Heart right ventricle (tissue), 16 donors: ENCODE measurements around the gene VAPB. TPM values are rescaled to one million over a fixed set of nuclear protein-coding genes. Genes with fewer than 3 reads are reported as not detected.

ENCODE experiments used
- ATAC-seq, 8 donors: fragments of 200-7000 bp; cut with Tn5 transposase; one replicate each; pipeline ENCODE4 v1.9.1; 2020; ENCODE audit warnings: mild to moderate bottlenecking in 8 of 8, moderate library complexity in 8 of 8, moderate number of reproducible peaks in 1 of 8
- DNase-seq, 2 donors: peaks; one replicate each; pipeline ENCODE4 v3.0.0-alpha.2; 2020
- H3K27ac ChIP-seq, 10 donors: fragments of 200-600 bp; sonication (generic) in 2 of 10; one replicate each; pipeline versions ENCODE4 v1.5.0 to v1.8.0; 2020 to 2022; ENCODE audit warnings: mild to moderate bottlenecking in 3 of 10
- H3K27me3 ChIP-seq, 7 donors: fragments of 200-600 bp; one replicate each; pipeline ENCODE4 v1.8.0; 2021 to 2022; ENCODE audit warnings: mild to moderate bottlenecking in 2 of 7
- H3K36me3 ChIP-seq, 9 donors: fragments of 200-600 bp; sonication (generic) in 1 of 9; one replicate each; pipeline versions ENCODE4 v1.5.0 to v1.8.0; 2020 to 2022; ENCODE audit warnings: mild to moderate bottlenecking in 2 of 9
- H3K4me1 ChIP-seq, 9 donors: fragments of 200-600 bp; sonication (generic) in 1 of 9; one replicate each; pipeline versions ENCODE4 v1.5.0 to v1.8.0; 2020 to 2022; ENCODE audit warnings: mild to moderate bottlenecking in 4 of 9
- H3K4me3 ChIP-seq, 10 donors: fragments of 200-600 bp; sonication (generic) in 2 of 10; one replicate each; pipeline versions ENCODE4 v1.5.0 to v1.8.0; 2020 to 2022; ENCODE audit warnings: mild to moderate bottlenecking in 7 of 10, moderate library complexity in 2 of 10
- H3K9me3 ChIP-seq, 11 donors: fragments of 200-600 bp in 10 of 11; sonication (generic) in 2 of 11; one replicate each; pipeline versions ENCODE4 v1.5.0 to v1.8.0; 2013 to 2022; ENCODE audit warnings: mild to moderate bottlenecking in 2 of 11, control low read depth in 1 of 11, moderate library complexity in 1 of 11
- WGBS, 2 donors: extraction: QIAGEN DNeasy Blood & Tissue Kit; methylation state at CpG; one replicate each; pipeline ENCODE4 v1.1.7; 2013; ENCODE audit warnings: inconsistent platforms in 1 of 2; 5-methylcytosine and 5-hydroxymethylcytosine counted together
- intact Hi-C, 10 donors: fragments of 100-400 bp; cut with DNase I; formaldehyde crosslinking; loops; one replicate each; pipeline versions ENCODE4 v1.11.1 to v1.14.2; 2022
- polyA plus RNA-seq, 2 donors: library from polyadenylated mRNA; stranded (reverse); fragments of 200-250 nt; gene quantifications; one replicate each; pipeline ENCODE4 v1.2.3, GENCODE V29; 2013
- total RNA-seq, 10 donors: library from RNA; stranded (reverse); fragmentation: NEBNext Ultra II Directional in 3 of 10; extraction: Animal tissue kit (Norgen Biotek cat#: 25700) in 3 of 10; gene quantifications; one replicate each; pipeline versions ENCODE4 v1.2.1 to v1.2.4, GENCODE V29; 2021 to 2023
- TF ChIP-seq, protein P1 (sequence below), 9 donors: fragments of 200-600 bp; sonication (generic) in 2 of 9; IDR thresholded peaks; one replicate each; pipeline versions ENCODE4 v1.5.0 to v1.8.0; 2021 to 2022; ENCODE audit warnings: antibody characterized with exemption in 9 of 9, mild to moderate bottlenecking in 5 of 9, moderate library complexity in 1 of 9
- donor health status: Arrhythmogenic right ventricular cardiomyopathy.
- donor health status: ischemic (EF 13 %, LVEDD 7.1; RV severe dilation, severe dysfunction).
- donor health status: healthy with polysubstance abuse.
- donor health status: DM: no; HTN: yes; CAD: no.
- donor health status: DM: no; HTN: no; CAD: no.
- donor health status: ischemic (EF 25% LVEDD 6.9; RV normal size, moderate dysfunction).
- donor health status: ischemic (EF 25% LVEDD 5.7; RV mildly dilated, moderate dysfunction).
- donor health status: healthy.
- donor health status: DM: yes; HTN: yes; CAD: no.
- donor health status: Ischemic cardiomyopathy.
- donor health status: ischemic (EF 35%, LVEDD 5.7; RV mildly dilated, moderate dysfunction).
- donor health status: nonischemic (EF 11% LVEDD 7.7; RV severe dilation, severe dysfunction).
- donor health status: DM: yes; HTN: yes; CAD: no.
- donor health status: PGD.
- donor health status: ischemic (EF 29% LVEDD 5.4; RV normal size, mild dysfunction).
- donor health status: nonischemic (EF 23%, LVEDD 6.1; RV moderate dilation, normal function).

The VAPB gene
- total and polyA plus RNA-seq, 12 donors: 20.8 to 89.9 (median 69.8) TPM

DNA sequence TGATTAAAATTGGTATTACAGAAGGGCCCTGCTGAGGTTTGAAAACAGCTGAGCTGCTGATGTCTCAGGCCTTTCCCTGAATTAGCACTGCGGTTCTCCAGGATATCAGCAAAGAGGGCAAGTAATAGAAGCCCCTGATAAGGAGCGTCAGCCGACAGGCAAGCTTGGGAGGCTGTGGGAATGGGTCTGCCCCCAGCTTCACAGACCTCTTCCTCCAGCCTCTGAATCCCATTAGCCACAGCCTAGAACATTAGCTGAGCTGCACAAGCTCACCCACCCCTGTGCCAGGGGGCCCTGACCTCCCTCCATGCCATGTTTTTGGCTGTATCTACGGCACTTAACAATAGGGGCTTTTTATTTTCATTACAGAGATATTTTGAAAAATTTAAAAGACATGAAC lies 59.9 kb downstream of the VAPB start:
- peaks cover 0 to 2% (median 0%) of the 10 kb centered on the region in 11 donors for H3K9me3 ChIP-seq
- 65 to 77% methylated on average over 4 of the region's 4 CpGs for WGBS, 2 donors
- no peak for DNase-seq
- intact Hi-C loops: loop anchor here in 9 of 10 donors (1.0 to 10.0 kb wide), 6 partner anchors 54 to 212 kb away; no protein-coding TSS in a partner anchor
- ATAC-seq: no peak
- H3K4me1 ChIP-seq: peaks cover 0 to 19% (median 0%) of the 10 kb centered on the region in 9 donors
- H3K27me3 ChIP-seq: no peaks in the 10 kb centered on the region
- H3K27ac ChIP-seq: no peak overlapping the region
- TF ChIP-seq, protein P1, sequence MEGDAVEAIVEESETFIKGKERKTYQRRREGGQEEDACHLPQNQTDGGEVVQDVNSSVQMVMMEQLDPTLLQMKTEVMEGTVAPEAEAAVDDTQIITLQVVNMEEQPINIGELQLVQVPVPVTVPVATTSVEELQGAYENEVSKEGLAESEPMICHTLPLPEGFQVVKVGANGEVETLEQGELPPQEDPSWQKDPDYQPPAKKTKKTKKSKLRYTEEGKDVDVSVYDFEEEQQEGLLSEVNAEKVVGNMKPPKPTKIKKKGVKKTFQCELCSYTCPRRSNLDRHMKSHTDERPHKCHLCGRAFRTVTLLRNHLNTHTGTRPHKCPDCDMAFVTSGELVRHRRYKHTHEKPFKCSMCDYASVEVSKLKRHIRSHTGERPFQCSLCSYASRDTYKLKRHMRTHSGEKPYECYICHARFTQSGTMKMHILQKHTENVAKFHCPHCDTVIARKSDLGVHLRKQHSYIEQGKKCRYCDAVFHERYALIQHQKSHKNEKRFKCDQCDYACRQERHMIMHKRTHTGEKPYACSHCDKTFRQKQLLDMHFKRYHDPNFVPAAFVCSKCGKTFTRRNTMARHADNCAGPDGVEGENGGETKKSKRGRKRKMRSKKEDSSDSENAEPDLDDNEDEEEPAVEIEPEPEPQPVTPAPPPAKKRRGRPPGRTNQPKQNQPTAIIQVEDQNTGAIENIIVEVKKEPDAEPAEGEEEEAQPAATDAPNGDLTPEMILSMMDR (IDR thresholded peaks at IDR 0.05): no peak
- no peak overlapping the region for H3K4me3 ChIP-seq
- peaks cover 0 to 74% (median 15%) of the 10 kb centered on the region in 9 donors for H3K36me3 ChIP-seq

DNA sequence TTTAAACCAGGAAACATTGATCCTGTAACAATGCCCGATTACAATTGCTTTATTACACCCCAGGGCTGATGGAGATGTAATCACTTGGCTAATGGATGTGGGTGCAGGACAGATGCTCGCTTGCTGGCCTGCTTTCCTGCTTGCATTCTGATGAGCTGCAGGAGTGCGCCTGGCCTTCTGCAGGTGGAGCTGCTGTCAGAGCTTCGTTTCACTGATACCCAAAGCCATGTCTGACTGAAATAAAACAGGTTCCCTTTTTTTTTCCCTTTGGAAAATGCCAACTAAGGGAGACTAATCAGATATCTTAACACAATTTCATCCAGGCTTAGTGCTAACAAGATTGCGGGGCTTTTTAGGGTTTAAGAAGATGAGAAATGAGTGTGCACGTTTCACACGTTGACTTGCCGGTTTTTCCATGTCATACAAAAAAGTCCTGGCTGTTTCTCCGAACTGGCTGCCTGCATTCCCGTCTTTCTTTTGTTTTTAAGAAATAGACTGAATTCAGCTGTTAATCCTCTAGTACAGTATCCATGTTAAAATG lies 60.7 kb downstream of the VAPB start:
- Histone ChIP-seq H3K27me3 (no peaks in the 10 kb centered on the region), H3K9me3 (peaks cover 0 to 9% (median 5%) of the 10 kb centered on the region in 11 donors), H3K27ac (no peak overlapping the region), H3K4me1 (peaks cover 0 to 14% (median 0%) of the 10 kb centered on the region in 9 donors), H3K4me3 (no peak overlapping the region), H3K36me3 (peaks cover 0 to 66% (median 10%) of the 10 kb centered on the region in 9 donors)
- TF ChIP-seq, protein P1 (IDR thresholded peaks at IDR 0.05): no peak
- DNase-seq: no peak
- 77 to 80% methylated on average over 10 of the region's 10 CpGs for WGBS, 2 donors
- ATAC-seq: no peak
- intact Hi-C loops: loop anchor here in 8 of 10 donors (2.0 to 10.0 kb wide), 5 partner anchors 55 to 213 kb away; no protein-coding TSS in a partner anchor

DNA sequence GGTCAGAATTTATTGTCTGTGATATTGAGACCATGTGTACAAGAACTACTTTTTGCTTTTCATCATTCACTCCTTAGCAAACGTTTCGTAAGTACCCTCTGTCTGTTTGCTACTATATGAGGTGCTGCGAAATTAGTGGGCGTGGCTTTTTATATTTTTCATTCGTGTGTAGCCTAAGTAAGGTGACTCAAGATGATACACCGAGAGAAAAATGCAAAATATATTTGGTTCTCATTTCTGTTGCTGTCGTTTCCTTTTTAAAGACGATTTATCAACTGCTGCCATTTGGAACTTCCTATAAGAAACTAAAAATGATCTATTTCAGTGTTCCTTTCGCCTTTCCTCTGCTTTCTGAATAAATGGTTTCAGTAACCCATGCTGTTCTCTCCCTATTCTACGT lies 61.2 kb downstream of the VAPB start:
- H3K4me1 ChIP-seq: peaks cover 0 to 11% (median 0%) of the 10 kb centered on the region in 9 donors
- peaks cover 0 to 61% (median 4%) of the 10 kb centered on the region in 9 donors for H3K36me3 ChIP-seq
- DNase-seq: no peak
- WGBS, 2 donors: 83 to 89% methylated on average over 10 of the region's 10 CpGs
- intact Hi-C loops: no loop called here
- ATAC-seq: no peak
- H3K4me3 ChIP-seq: no peak overlapping the region
- TF ChIP-seq, protein P1 (IDR thresholded peaks at IDR 0.05): no peak
- H3K27ac ChIP-seq: no peak overlapping the region
- H3K27me3 ChIP-seq: no peaks in the 10 kb centered on the region
- H3K9me3 ChIP-seq: peaks cover 0 to 13% (median 5%) of the 10 kb centered on the region in 11 donors

DNA sequence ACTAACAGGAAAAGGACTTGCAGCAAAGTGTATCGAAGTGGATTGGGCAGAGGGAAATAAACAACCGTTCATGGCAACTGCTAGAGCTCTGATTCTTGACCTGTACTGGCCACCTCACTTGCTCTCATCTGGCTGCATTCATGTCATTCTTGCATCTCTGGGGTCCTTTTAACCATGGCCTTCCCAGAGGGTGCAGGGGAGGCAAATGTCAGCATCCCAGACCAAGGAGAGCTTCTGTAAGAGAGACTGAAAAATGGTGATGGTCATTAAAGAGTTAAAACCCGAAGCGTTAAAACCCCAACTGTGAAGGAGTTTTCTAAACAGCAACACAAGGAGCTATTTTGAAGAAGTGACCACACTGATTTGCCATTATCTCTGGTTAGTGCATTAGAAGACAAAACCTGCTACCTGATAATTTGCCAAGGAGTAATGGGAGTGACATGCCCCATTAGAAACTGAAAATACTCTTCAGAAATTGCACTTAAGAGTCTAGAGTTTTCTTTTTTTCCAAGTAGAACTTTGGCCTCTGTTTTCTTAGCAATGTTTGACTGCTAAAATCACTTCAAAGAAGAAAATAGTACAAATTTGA lies 63.7 kb downstream of the VAPB start:
- H3K4me1 ChIP-seq: peaks cover 0 to 11% (median 0%) of the 10 kb centered on the region in 9 donors
- H3K27ac ChIP-seq: no peak overlapping the region
- peaks cover 0 to 13% (median 5%) of the 10 kb centered on the region in 11 donors for H3K9me3 ChIP-seq
- TF ChIP-seq, protein P1 (IDR thresholded peaks at IDR 0.05): no peak
- ATAC-seq: no peak
- WGBS, 2 donors: 35 to 37% methylated on average over 4 of the region's 4 CpGs
- no peak overlapping the region for H3K4me3 ChIP-seq
- no peaks in the 10 kb centered on the region for H3K27me3 ChIP-seq
- peaks cover 0 to 38% (median 4%) of the 10 kb centered on the region in 9 donors for H3K36me3 ChIP-seq
- no peak for DNase-seq
- intact Hi-C loops: no loop called here
